Measurements from ENCODE around the gene SNX17. TPM values are rescaled to one million over a fixed set of nuclear protein-coding genes. Genes with fewer than 3 reads are reported as not detected.

The SNX17 gene
- total RNA-seq, 1 donor from 2014 or later, result 69.9 TPM

DNA sequence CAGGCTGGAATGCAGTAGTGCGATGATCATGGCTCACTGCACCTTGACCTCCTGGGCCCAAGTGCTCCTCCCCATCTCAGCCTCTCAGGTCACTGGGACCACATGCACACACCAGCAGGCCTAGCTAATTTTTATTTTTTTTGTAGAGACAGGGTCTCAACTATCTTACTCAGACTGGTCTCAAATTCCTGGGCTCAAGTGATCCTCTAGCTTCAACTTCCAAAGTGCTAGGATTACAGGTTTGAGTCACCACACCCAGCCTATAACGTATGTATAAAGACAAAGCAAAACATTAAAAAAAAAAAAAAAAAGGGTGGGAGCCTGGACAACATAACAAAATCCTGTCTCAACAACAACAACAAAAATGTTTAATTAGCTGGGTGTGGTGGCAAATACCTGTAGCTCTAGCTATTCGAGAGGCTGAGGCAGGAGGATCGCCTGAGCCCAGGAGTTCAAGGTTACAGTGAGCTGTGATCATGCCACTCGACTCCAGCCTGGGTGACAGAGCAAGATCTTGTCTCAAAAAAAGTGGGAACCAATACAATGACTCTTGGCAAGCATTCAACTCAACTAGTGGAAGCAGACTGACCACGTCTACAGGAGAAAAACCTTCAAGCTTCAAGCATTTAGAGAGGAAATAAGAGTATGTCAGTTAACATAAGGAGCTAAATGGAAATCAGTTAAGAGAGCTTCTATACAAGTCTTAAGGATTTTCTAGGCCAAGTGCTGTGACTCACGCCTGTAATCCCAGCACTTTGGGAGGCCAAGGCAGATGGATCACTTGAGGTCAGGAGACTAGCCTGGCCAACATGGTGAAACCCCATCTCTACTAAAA lies 16.4 kb upstream of the SNX17 start:
- Mint-ChIP-seq H3K36me3 (ENCODE audit: low read depth, unreplicated experiment) (peaks cover 1% of the 10 kb centered on the region), H3K4me1 (ENCODE audit: low read depth, unreplicated experiment) (peaks cover 26% of the 10 kb centered on the region), H3K4me3 (ENCODE audit: unreplicated experiment) (peak overlapping the region; percentile 98), H3K27me3 (ENCODE audit: low read depth, unreplicated experiment) (no peaks in the 10 kb centered on the region), H3K9me3 (ENCODE audit: unreplicated experiment) (peaks cover 3% of the 10 kb centered on the region), H3K27ac (ENCODE audit: unreplicated experiment) (peak overlapping the region; percentile 94)
- peaks cover 89% of the 10 kb centered on the region for H3K79me2 ChIP-seq (ENCODE audit: insufficient read depth, low read length)
- TF ChIP-seq, protein P1, sequence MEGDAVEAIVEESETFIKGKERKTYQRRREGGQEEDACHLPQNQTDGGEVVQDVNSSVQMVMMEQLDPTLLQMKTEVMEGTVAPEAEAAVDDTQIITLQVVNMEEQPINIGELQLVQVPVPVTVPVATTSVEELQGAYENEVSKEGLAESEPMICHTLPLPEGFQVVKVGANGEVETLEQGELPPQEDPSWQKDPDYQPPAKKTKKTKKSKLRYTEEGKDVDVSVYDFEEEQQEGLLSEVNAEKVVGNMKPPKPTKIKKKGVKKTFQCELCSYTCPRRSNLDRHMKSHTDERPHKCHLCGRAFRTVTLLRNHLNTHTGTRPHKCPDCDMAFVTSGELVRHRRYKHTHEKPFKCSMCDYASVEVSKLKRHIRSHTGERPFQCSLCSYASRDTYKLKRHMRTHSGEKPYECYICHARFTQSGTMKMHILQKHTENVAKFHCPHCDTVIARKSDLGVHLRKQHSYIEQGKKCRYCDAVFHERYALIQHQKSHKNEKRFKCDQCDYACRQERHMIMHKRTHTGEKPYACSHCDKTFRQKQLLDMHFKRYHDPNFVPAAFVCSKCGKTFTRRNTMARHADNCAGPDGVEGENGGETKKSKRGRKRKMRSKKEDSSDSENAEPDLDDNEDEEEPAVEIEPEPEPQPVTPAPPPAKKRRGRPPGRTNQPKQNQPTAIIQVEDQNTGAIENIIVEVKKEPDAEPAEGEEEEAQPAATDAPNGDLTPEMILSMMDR (IDR thresholded peaks at IDR 0.05; ENCODE audit: insufficient read depth, low read depth, low read length), result no peak
- TF ChIP-seq EZH2 (IDR thresholded peaks at IDR 0.05; ENCODE audit: insufficient read depth, low read length), result no peak
- no peak overlapping the region for H3K4me3 ChIP-seq (ENCODE audit: insufficient read depth, low read depth, low read length)
- DNase-seq (ENCODE audit: low read depth) (peak; percentile 15), FAIRE-seq (no peak)
- peaks cover 5% of the 10 kb centered on the region for H3K4me1 ChIP-seq (ENCODE audit: insufficient read depth, low read length)
- H2AFZ ChIP-seq (ENCODE audit: low read depth, low read length), result no peak overlapping the region
- no peaks in the 10 kb centered on the region for H3K9me3 ChIP-seq (ENCODE audit: insufficient read depth, low read depth, low read length)
- peak overlapping the region; percentile 19 for H3K4me2 ChIP-seq (ENCODE audit: low read length)
- no peaks in the 10 kb centered on the region for H3K27me3 ChIP-seq (ENCODE audit: insufficient read depth, low read length)
- H3K27ac ChIP-seq (ENCODE audit: low read depth, low read length), result no peak overlapping the region
- H3K9ac ChIP-seq (ENCODE audit: low read length), result no peak overlapping the region
- H4K20me1 ChIP-seq (ENCODE audit: insufficient read depth, low read length), result peaks cover 16% of the 10 kb centered on the region
- H3K36me3 ChIP-seq (ENCODE audit: insufficient read depth, low read length), result no peaks in the 10 kb centered on the region

DNA sequence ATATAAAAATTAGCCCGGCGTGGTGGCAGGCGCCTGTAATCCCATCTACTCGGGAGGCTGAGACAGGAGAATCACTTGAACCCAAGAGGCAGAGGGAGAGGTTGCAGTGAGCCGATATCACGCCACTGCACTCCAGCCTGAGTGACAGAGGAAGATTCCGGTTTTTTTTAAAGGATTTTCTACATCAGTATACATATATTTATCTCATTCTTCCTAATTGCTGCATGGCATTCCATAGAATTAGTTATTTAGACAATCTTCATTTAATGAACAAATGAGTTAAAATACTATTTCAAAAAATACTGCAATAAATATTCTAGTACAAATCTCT lies 15.9 kb upstream of the SNX17 start:
- Histone ChIP-seq H3K36me3 (ENCODE audit: insufficient read depth, low read length) (no peaks in the 10 kb centered on the region), H3K4me1 (ENCODE audit: insufficient read depth, low read length) (peaks cover 5% of the 10 kb centered on the region), H3K79me2 (ENCODE audit: insufficient read depth, low read length) (peaks cover 86% of the 10 kb centered on the region), H3K4me3 (ENCODE audit: insufficient read depth, low read depth, low read length) (no peak overlapping the region), H4K20me1 (ENCODE audit: insufficient read depth, low read length) (peaks cover 16% of the 10 kb centered on the region), H3K27ac (ENCODE audit: low read depth, low read length) (no peak overlapping the region), H2AFZ (ENCODE audit: low read depth, low read length) (no peak overlapping the region), H3K9me3 (ENCODE audit: insufficient read depth, low read depth, low read length) (no peaks in the 10 kb centered on the region), H3K27me3 (ENCODE audit: insufficient read depth, low read length) (no peaks in the 10 kb centered on the region), H3K4me2 (ENCODE audit: low read length) (peak overlapping the region; percentile 19), H3K9ac (ENCODE audit: low read length) (no peak overlapping the region)
- Mint-ChIP-seq H3K27ac (ENCODE audit: unreplicated experiment) (peak overlapping the region; percentile 94), H3K36me3 (ENCODE audit: low read depth, unreplicated experiment) (peaks cover 1% of the 10 kb centered on the region), H3K27me3 (ENCODE audit: low read depth, unreplicated experiment) (no peaks in the 10 kb centered on the region), H3K9me3 (ENCODE audit: unreplicated experiment) (peaks cover 3% of the 10 kb centered on the region), H3K4me3 (ENCODE audit: unreplicated experiment) (peak overlapping the region; percentile 98), H3K4me1 (ENCODE audit: low read depth, unreplicated experiment) (peaks cover 26% of the 10 kb centered on the region)
- TF ChIP-seq, protein P1 (IDR thresholded peaks at IDR 0.05; ENCODE audit: insufficient read depth, low read depth, low read length), result no peak
- TF ChIP-seq EZH2 (IDR thresholded peaks at IDR 0.05; ENCODE audit: insufficient read depth, low read length), result no peak
- no peak for DNase-seq (ENCODE audit: low read depth)
- FAIRE-seq, result no peak

DNA sequence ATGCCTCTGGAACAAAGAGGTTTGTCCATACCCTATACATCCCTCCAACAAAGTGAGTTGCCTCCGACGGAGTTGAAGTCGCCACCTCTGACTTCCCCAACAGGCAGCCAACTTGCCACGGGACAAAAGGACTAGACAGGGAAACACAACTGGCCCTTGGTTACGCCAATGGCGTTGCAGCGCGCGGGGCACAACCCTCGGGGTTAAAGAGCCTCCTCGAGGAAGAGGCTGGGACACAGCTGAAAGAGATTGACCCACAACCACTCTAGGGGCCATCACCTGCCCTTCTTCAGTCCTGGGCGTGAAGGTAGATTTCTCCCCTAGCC lies 14.4 kb upstream of the SNX17 start:
- FAIRE-seq (no peak), DNase-seq (ENCODE audit: low read depth) (peak; percentile 47)
- H3K4me1 Mint-ChIP-seq (ENCODE audit: low read depth, unreplicated experiment), result peaks cover 26% of the 10 kb centered on the region
- peak overlapping the region; percentile 88 for H3K9ac ChIP-seq (ENCODE audit: low read length)
- no peak for TF ChIP-seq EZH2 (IDR thresholded peaks at IDR 0.05; ENCODE audit: insufficient read depth, low read length)
- TF ChIP-seq, protein P1 (IDR thresholded peaks at IDR 0.05; ENCODE audit: insufficient read depth, low read depth, low read length), result no peak
- H3K4me1 ChIP-seq (ENCODE audit: insufficient read depth, low read length), result peaks cover 5% of the 10 kb centered on the region
- H3K9me3 ChIP-seq (ENCODE audit: insufficient read depth, low read depth, low read length), result no peaks in the 10 kb centered on the region
- peaks cover 75% of the 10 kb centered on the region for H3K79me2 ChIP-seq (ENCODE audit: insufficient read depth, low read length)
- H2AFZ ChIP-seq (ENCODE audit: low read depth, low read length), result peak overlapping the region; percentile 86
- peaks cover 1% of the 10 kb centered on the region for H3K36me3 Mint-ChIP-seq (ENCODE audit: low read depth, unreplicated experiment)
- H3K27me3 Mint-ChIP-seq (ENCODE audit: low read depth, unreplicated experiment), result no peaks in the 10 kb centered on the region
- H3K4me3 Mint-ChIP-seq (ENCODE audit: unreplicated experiment), result peak overlapping the region; percentile 98
- peaks cover 3% of the 10 kb centered on the region for H3K9me3 Mint-ChIP-seq (ENCODE audit: unreplicated experiment)
- H3K27ac ChIP-seq (ENCODE audit: low read depth, low read length), result peak overlapping the region; percentile 85
- peak overlapping the region; percentile 93 for H3K4me2 ChIP-seq (ENCODE audit: low read length)
- H3K27ac Mint-ChIP-seq (ENCODE audit: unreplicated experiment), result peak overlapping the region; percentile 97
- peak overlapping the region; percentile 98 for H3K4me3 ChIP-seq (ENCODE audit: insufficient read depth, low read depth, low read length)
- H3K27me3 ChIP-seq (ENCODE audit: insufficient read depth, low read length), result no peaks in the 10 kb centered on the region
- H4K20me1 ChIP-seq (ENCODE audit: insufficient read depth, low read length), result peaks cover 12% of the 10 kb centered on the region
- H3K36me3 ChIP-seq (ENCODE audit: insufficient read depth, low read length), result no peaks in the 10 kb centered on the region
